HepG2 (cell line): ENCODE data around the gene PSMG3. TPM values are rescaled to one million over a fixed set of nuclear protein-coding genes. Genes with fewer than 3 reads are reported as not detected.

ENCODE experiments used
- ATAC-seq: fragments of 200-7000 bp; cut with Tn5 transposase; 3 replicates; pipeline ENCODE4 v1.9.1; 2020; ENCODE audit warnings: mild to moderate bottlenecking, moderate library complexity
- BruUV-seq: library from RNA; stranded (reverse); fragments of 400-500 nt; replicated peaks from 2 replicates; lab custom pipeline; 2021; lab: Mats Ljungman, UMichigan
- CTCF ChIA-PET: fragments of 300-600 bp; formaldehyde crosslinking; extraction: SDS; loops from one replicate; lab custom pipeline; 2021; ENCODE audit warnings: low total read pairs, inconsistent platforms, low intra/inter-chr PET ratio; lab: Yijun Ruan, JAX
- POLR2A ChIA-PET: fragments of 350-600 bp; sonication (Branson Sonifier 250); formaldehyde crosslinking; loops from one replicate; lab custom pipeline; 2020; ENCODE audit warnings: antibody characterized with exemption, inconsistent platforms; lab: Yijun Ruan, JAX
- DNase-seq: peaks from one replicate; pipeline ENCODE4 v3.0.0-alpha.2; 2015; ENCODE audit warnings: low spot score
- FAIRE-seq: peaks from 3 replicates; lab custom pipeline; 2011; peaks lifted over from hg19 to GRCh38; lab: Jason Lieb, UNC
- H2AFZ ChIP-seq: one replicate; pipeline ENCODE4 v1.6.1; 2011; ENCODE audit warnings: low read length, inconsistent platforms
- H3K27ac ChIP-seq: fragments of 300-600 bp; 3 replicates; pipeline ENCODE4 v1.8.0; 2011; ENCODE audit warnings: mixed run types, mild to moderate bottlenecking, mixed read lengths, low read length, inconsistent platforms; ENCODE audit not compliant: insufficient read depth; ENCODE audit errors: extremely low read length
- H3K27me3 ChIP-seq, 2 experiments: fragments of 200-600 bp in 1 of 2; 2 replicates in 1 of 2; 3 replicates in 1 of 2; pipeline versions ENCODE4 v1.6.0 to v1.8.0; 2011; ENCODE audit warnings: low read length in 2 of 2, mild to moderate bottlenecking in 2 of 2, moderate library complexity in 2 of 2, inconsistent platforms in 1 of 2; ENCODE audit not compliant: insufficient read depth in 2 of 2, control insufficient read depth in 1 of 2
- H3K36me3 ChIP-seq, 2 experiments: fragments of 200-600 bp in 1 of 2; replicated peaks in 1 of 2; 2 replicates in 1 of 2; 3 replicates in 1 of 2; pipeline versions ENCODE4 v1.5.1 to v1.8.0; 2011; ENCODE audit warnings: low read length in 2 of 2, inconsistent platforms in 1 of 2; ENCODE audit not compliant: insufficient read depth in 2 of 2, control insufficient read depth in 1 of 2
- H3K4me1 ChIP-seq: 2 replicates; pipeline ENCODE4 v1.5.1; 2012; ENCODE audit warnings: low read length, inconsistent platforms; ENCODE audit not compliant: insufficient read depth
- H3K4me2 ChIP-seq: 2 replicates; pipeline ENCODE4 v1.6.0; 2011; ENCODE audit warnings: low read depth, low read length, inconsistent platforms
- H3K4me3 ChIP-seq, 3 experiments: fragments of 200-600 bp in 1 of 3; sonication (generic), shearing (Covaris generic) in 1 of 3; replicated peaks in 1 of 3; 2 replicates each; pipeline ENCODE4 v1.5.1; 2011 to 2016; ENCODE audit warnings: low read length in 3 of 3, inconsistent platforms in 2 of 3, low read depth in 2 of 3, mild to moderate bottlenecking in 2 of 3, control low read depth in 1 of 3, mixed read lengths in 1 of 3; ENCODE audit not compliant: insufficient read depth in 1 of 3
- H3K79me2 ChIP-seq: one replicate; pipeline ENCODE4 v1.6.1; 2011; ENCODE audit warnings: low read length, inconsistent platforms; ENCODE audit not compliant: insufficient read depth
- H3K9ac ChIP-seq: 2 replicates; pipeline ENCODE4 v1.6.0; 2011; ENCODE audit warnings: mild to moderate bottlenecking, low read depth, low read length, inconsistent platforms; ENCODE audit not compliant: insufficient read depth
- H3K9me3 ChIP-seq: 2 replicates; pipeline ENCODE4 v1.5.1; 2012; ENCODE audit warnings: mild to moderate bottlenecking, low read length
- H4K20me1 ChIP-seq: 2 replicates; pipeline ENCODE4 v1.6.0; 2011; ENCODE audit warnings: inconsistent platforms, mild to moderate bottlenecking, low read length, moderate library complexity; ENCODE audit not compliant: insufficient read depth
- EP300 ChIP-seq, 3 experiments: sonication (generic) in 1 of 3; formaldehyde crosslinking in 1 of 3; IDR thresholded peaks; 2 replicates each; pipeline versions ENCODE4 v1.5.1 to v1.6.1; 2011 to 2020; ENCODE audit warnings: low read depth in 2 of 3, low read length in 2 of 3, borderline replicate concordance in 1 of 3, improper control_type of control experiment in 1 of 3, mild to moderate bottlenecking in 1 of 3, missing genetic modification reagents in 1 of 3, moderate library complexity in 1 of 3
- FOXC1 ChIP-seq: sonication (generic); formaldehyde crosslinking; IDR thresholded peaks from 2 replicates; pipeline ENCODE4 v1.8.0; 2022; ENCODE audit warnings: mild to moderate bottlenecking, missing genetic modification reagents, borderline replicate concordance
- MBNL3 ChIP-seq: fragments of 250-450 bp; sonication (Bioruptor Pico); conservative IDR thresholded peaks from 2 replicates; pipeline ENCODE4 v1.8.0; 2022; ENCODE audit warnings: mild to moderate bottlenecking, inconsistent platforms
- PHF20 ChIP-seq: sonication (generic); formaldehyde crosslinking; IDR thresholded peaks from 2 replicates; pipeline ENCODE4 v1.5.0; 2020; ENCODE audit warnings: mild to moderate bottlenecking, missing genetic modification reagents
- PRMT3 ChIP-seq: sonication (generic); formaldehyde crosslinking; IDR thresholded peaks from 2 replicates; pipeline ENCODE4 v1.8.1; 2022; ENCODE audit warnings: low read depth, mild to moderate bottlenecking, moderate library complexity, missing genetic modification reagents, borderline replicate concordance
- SPEN ChIP-seq: sonication (generic); formaldehyde crosslinking; IDR thresholded peaks from 2 replicates; pipeline ENCODE4 v1.5.1; 2020; ENCODE audit warnings: low read depth, mild to moderate bottlenecking, missing genetic modification reagents
- SSRP1 ChIP-seq: IDR thresholded peaks from 2 replicates; pipeline ENCODE4 v1.6.1; 2016; ENCODE audit warnings: control low read depth
- ZFP36L1 ChIP-seq: sonication (generic); formaldehyde crosslinking; IDR thresholded peaks from 2 replicates; pipeline ENCODE4 v1.8.0; 2022; ENCODE audit warnings: mild to moderate bottlenecking, missing genetic modification reagents, moderate library complexity
- ZNF260 ChIP-seq: sonication (generic); formaldehyde crosslinking; IDR thresholded peaks from 2 replicates; pipeline ENCODE4 v1.4.0; 2020; ENCODE audit warnings: missing genetic modification reagents, low read depth, mild to moderate bottlenecking, borderline replicate concordance
- WGBS: methylation state at CpG from one replicate; pipeline ENCODE4 v1.1.6; 2017; ENCODE audit warnings: low lambda C conversion rate; 5-methylcytosine and 5-hydroxymethylcytosine counted together
- in situ Hi-C: cut with HindIII; loops from 2 replicates; pipeline ENCODE4 v1.10.0; 2017; ENCODE audit warnings: low pct_unique_long_range_greater_than_20kb; ENCODE audit not compliant: extremely low pct_ligation_motif_present
- intact Hi-C: fragments of 100-400 bp; cut with micrococcal nuclease; formaldehyde crosslinking; loops from one replicate; pipeline ENCODE4 v1.10.0; 2022; ENCODE audit not compliant: unreplicated experiment
- polyA plus RNA-seq, 8 experiments: library from polyadenylated mRNA; depleted of rRNA in 3 of 8; stranded (reverse) in 7 of 8; unstranded in 1 of 8; fragments of >200 nt; fragmentation: Illumina TruSeq in 4 of 8; extraction: Trizol in 4 of 8; gene quantifications; 2 replicates each; pipeline versions ENCODE4 v1.2.1 to v1.2.3, GENCODE V29; 2011 to 2016; ENCODE audit warnings: low read depth in 4 of 8, missing spikeins in 1 of 8, mixed read lengths in 1 of 8; ENCODE audit not compliant: insufficient read depth in 1 of 8
- total RNA-seq, 5 experiments: library from RNA; depleted of rRNA; stranded (reverse); fragments of >200 nt; fragmentation: Illumina TruSeq; extraction: Trizol; gene quantifications; 2 replicates each; pipeline ENCODE4 v1.2.3, GENCODE V29; 2016; ENCODE audit warnings: low read depth in 1 of 5
- TF ChIP-seq, protein P1 (sequence below): sonication (generic); formaldehyde crosslinking; IDR thresholded peaks from 2 replicates; pipeline ENCODE4 v1.4.0; 2020; ENCODE audit warnings: mild to moderate bottlenecking, missing genetic modification reagents

The PSMG3 gene
- total and polyA plus RNA-seq, 2 of the 13 experiments (the other 11 are each of a cell fraction or from before 2014, with no cell fraction given) = 29.6 to 48.4 TPM

DNA sequence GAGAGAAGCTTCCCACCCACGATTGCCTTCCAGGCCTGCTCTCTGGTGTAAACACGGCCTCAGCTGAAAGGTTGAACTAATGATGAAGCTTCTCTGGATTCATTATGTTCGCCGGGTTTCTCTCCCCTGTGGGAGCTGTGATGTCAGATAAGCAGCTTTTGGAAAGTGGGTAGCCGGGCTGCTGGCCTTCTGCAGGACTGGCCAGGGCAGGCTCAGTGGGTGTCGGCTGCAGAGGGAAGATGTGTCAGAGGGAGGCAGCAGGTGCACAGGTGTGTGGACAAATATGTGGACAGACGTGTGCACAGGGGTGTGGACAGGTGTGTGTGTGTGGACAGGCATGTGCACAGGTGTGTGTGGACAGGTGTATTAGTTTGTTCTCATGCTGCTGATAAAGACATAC is 28.5 kb upstream of the PSMG3 start:
- 26% methylated on average over 7 of the region's 7 CpGs for WGBS
- Histone ChIP-seq H3K79me2 (no peaks in the 10 kb centered on the region), H2AFZ (no peak overlapping the region), H3K4me2 (no peak overlapping the region), H3K9me3 (no peaks in the 10 kb centered on the region), H3K36me3 (no peaks in the 10 kb centered on the region), H3K4me1 (0 out of 2 replicates have a peak, but pooled peaks cover 5% of the 10 kb centered on the region), H3K27me3 (peaks cover 5 to 79% of the 10 kb centered on the region in 2 experiments; a peak in 3 of 5 replicates), H3K27ac (no peak overlapping the region), H3K9ac (no peak overlapping the region), H4K20me1 (no peaks in the 10 kb centered on the region), H3K4me3 (no peak overlapping the region)
- ATAC-seq = no peak
- no peak for FAIRE-seq
- no peak for TF ChIP-seq EP300 (IDR thresholded peaks at IDR 0.05; ENCODE audit: low read depth in 2 of 2, low read length in 2 of 2)
- no peak for TF ChIP-seq EP300 (CRISPR knock-in tag; IDR thresholded peaks at IDR 0.05; ENCODE audit: borderline replicate concordance)
- no peak for TF ChIP-seq MBNL3 (CRISPR knock-in tag)
- TF ChIP-seq, protein P1, sequence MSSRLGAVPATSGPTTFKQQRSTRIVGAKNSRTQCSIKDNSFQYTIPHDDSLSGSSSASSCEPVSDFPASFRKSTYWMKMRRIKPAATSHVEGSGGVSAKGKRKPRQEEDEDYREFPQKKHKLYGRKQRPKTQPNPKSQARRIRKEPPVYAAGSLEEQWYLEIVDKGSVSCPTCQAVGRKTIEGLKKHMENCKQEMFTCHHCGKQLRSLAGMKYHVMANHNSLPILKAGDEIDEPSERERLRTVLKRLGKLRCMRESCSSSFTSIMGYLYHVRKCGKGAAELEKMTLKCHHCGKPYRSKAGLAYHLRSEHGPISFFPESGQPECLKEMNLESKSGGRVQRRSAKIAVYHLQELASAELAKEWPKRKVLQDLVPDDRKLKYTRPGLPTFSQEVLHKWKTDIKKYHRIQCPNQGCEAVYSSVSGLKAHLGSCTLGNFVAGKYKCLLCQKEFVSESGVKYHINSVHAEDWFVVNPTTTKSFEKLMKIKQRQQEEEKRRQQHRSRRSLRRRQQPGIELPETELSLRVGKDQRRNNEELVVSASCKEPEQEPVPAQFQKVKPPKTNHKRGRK (CRISPR knock-in tag) = no peak
- no peak for TF ChIP-seq SSRP1 (CRISPR knock-in tag)
- TF ChIP-seq PRMT3 (CRISPR knock-in tag) = no peak
- no peak for TF ChIP-seq FOXC1 (CRISPR knock-in tag)
- no peak for TF ChIP-seq ZFP36L1 (CRISPR knock-in tag)
- TF ChIP-seq PHF20 (CRISPR knock-in tag) = no peak
- no peak for TF ChIP-seq SPEN
- no peak for TF ChIP-seq ZNF260 (CRISPR knock-in tag)
- in situ Hi-C loops (loop anchor here (25.0 kb wide), 1 partner anchor 614 kb away; no protein-coding TSS in a partner anchor), intact Hi-C loops (no loop called here)
- CTCF ChIA-PET = no interaction called here
- BruUV-seq = no TSS peak
- no peak for DNase-seq
- POLR2A ChIA-PET = no interaction called here
